GM12891 (cell line): ENCODE results near the gene MYL6.

Experiments used
- POLR2A ChIP-seq: IDR thresholded peaks from 2 replicates; pipeline ENCODE4 v1.6.1; 2011; ENCODE audit warnings: low read depth, low read length, control low read depth
- POLR2AphosphoS5 ChIP-seq: IDR thresholded peaks from 2 replicates; pipeline ENCODE4 v1.6.1; 2011; ENCODE audit warnings: low read depth, low read length, control low read depth

GRCh38 chr12:56186957-56187356 lies 28.8 kb downstream of the MYL6 start:
- TF ChIP-seq POLR2A (no peak), POLR2AphosphoS5 (no peak)
